ENCODE results near the gene SCEL.

The SCEL gene

GRCh38 chr13:77522444-77522843, 13.1 kb upstream of the SCEL start:
- no peak for DNase-seq

- DNase-seq, result no peak
Measured at GRCh38 chr13:77523386-77523785, 12.1 kb upstream of the SCEL start.

GRCh38 chr13:77523834-77524728, 11.4 kb upstream of the SCEL start:
- no peak for DNase-seq

GRCh38 chr13:77528414-77528813, 7.1 kb upstream of the SCEL start:
- DNase-seq, result no peak

- no peak for DNase-seq
Measured at GRCh38 chr13:77528834-77529500, 6.5 kb upstream of the SCEL start.

GRCh38 chr13:77529501-77529840, 6.0 kb upstream of the SCEL start:
- DNase-seq, result no peak

GRCh38 chr13:77530875-77531274, 4.6 kb upstream of the SCEL start:
- no peak for DNase-seq

- no peak for DNase-seq
Measured at GRCh38 chr13:77532983-77533382, 2.5 kb upstream of the SCEL start.

GRCh38 chr13:77533875-77534788, 1.4 kb upstream of the SCEL start:
- DNase-seq, result no peak

GRCh38 chr13:77536358-77536757, 852 bp downstream of the SCEL start:
- DNase-seq, result no peak

GRCh38 chr13:77537289-77537919, 1.9 kb downstream of the SCEL start:
- DNase-seq, result no peak

- no peak for DNase-seq
Measured at GRCh38 chr13:77543711-77544110, 8.2 kb downstream of the SCEL start.

GRCh38 chr13:77544355-77544754, 8.8 kb downstream of the SCEL start:
- DNase-seq, result no peak

- no peak for DNase-seq
Measured at GRCh38 chr13:77544758-77545338, 9.3 kb downstream of the SCEL start.

- DNase-seq, result no peak
Measured at GRCh38 chr13:77545626-77546412, 10.3 kb downstream of the SCEL start.

- no peak for DNase-seq
Measured at GRCh38 chr13:77548095-77548494, 12.6 kb downstream of the SCEL start.

GRCh38 chr13:77548594-77548993, 13.1 kb downstream of the SCEL start:
- no peak for DNase-seq

GRCh38 chr13:77554069-77554468, 18.6 kb downstream of the SCEL start:
- no peak for DNase-seq

GRCh38 chr13:77555246-77555645, 19.7 kb downstream of the SCEL start:
- no peak for DNase-seq

GRCh38 chr13:77558016-77558415, 22.5 kb downstream of the SCEL start:
- DNase-seq, result no peak

- no peak for DNase-seq
Measured at GRCh38 chr13:77563111-77563510, 27.6 kb downstream of the SCEL start.

GRCh38 chr13:77565635-77566034, 30.1 kb downstream of the SCEL start:
- no peak for DNase-seq

Data from activated effector memory CD4-positive, alpha-beta T cell treated with Interleukin-2 at 50 U/mL for 16 hours (primary cell).